Endothelial cell of umbilical vein (primary cell): ENCODE measurements around the gene DNAJC30. TPM values are rescaled to one million over a fixed set of nuclear protein-coding genes. Genes with fewer than 3 reads are reported as not detected.

Experiments
- BruUV-seq: library from RNA; stranded (reverse); fragments of 400-500 nt; replicated peaks from 2 replicates; lab custom pipeline; 2021; lab: Mats Ljungman, UMichigan
- CTCF ChIA-PET: fragments of 300-600, 350-600 bp; sonication (Branson Sonifier 250); formaldehyde crosslinking; loops from one replicate; lab custom pipeline; 2021; ENCODE audit warnings: antibody characterized with exemption, inconsistent platforms; lab: Charles Lee
- POLR2A ChIA-PET: fragments of 300-600, 350-600 bp; sonication (Branson Sonifier 250); formaldehyde crosslinking; loops from one replicate; lab custom pipeline; 2021; ENCODE audit warnings: antibody characterized with exemption, inconsistent platforms; lab: Charles Lee
- DNase-seq: peaks from one replicate; pipeline ENCODE4 v3.0.0-alpha.2; 2011; ENCODE audit warnings: low read depth, low spot score
- FAIRE-seq: peaks from 2 replicates; lab custom pipeline; 2011; peaks lifted over from hg19 to GRCh38; lab: Jason Lieb, UNC
- H2AFZ ChIP-seq: 2 replicates; pipeline ENCODE4 v1.6.0; 2012; ENCODE audit warnings: low read depth, low read length, control low read depth, inconsistent platforms
- H3K27ac ChIP-seq: 2 replicates; pipeline ENCODE4 v1.5.1; 2011; ENCODE audit warnings: low read depth, mild to moderate bottlenecking, control low read depth, low read length, moderate library complexity; ENCODE audit not compliant: insufficient read depth
- H3K27me3 ChIP-seq, 2 experiments: 2 replicates each; pipeline versions ENCODE4 v1.6.0 to v1.6.1; 2011; ENCODE audit warnings: low read length in 2 of 2, mixed read lengths in 1 of 2; ENCODE audit not compliant: control insufficient read depth in 2 of 2, insufficient read depth in 2 of 2
- H3K36me3 ChIP-seq, 2 experiments: 2 replicates in 1 of 2; 3 replicates in 1 of 2; pipeline ENCODE4 v1.5.1; 2011; ENCODE audit warnings: low read length in 2 of 2, mild to moderate bottlenecking in 1 of 2, moderate library complexity in 1 of 2; ENCODE audit not compliant: control insufficient read depth in 2 of 2, insufficient read depth in 2 of 2; ENCODE audit errors: extremely low read depth in 1 of 2
- H3K4me1 ChIP-seq: 3 replicates; pipeline ENCODE4 v1.5.1; 2011; ENCODE audit warnings: mild to moderate bottlenecking, low read length; ENCODE audit not compliant: control insufficient read depth, insufficient read depth; ENCODE audit errors: extremely low read depth
- H3K4me2 ChIP-seq: 2 replicates; pipeline ENCODE4 v1.6.1; 2011; ENCODE audit warnings: low read length, control low read depth, mixed read lengths; ENCODE audit not compliant: insufficient read depth
- H3K4me3 ChIP-seq, 3 experiments: fragments of 200-600 bp in 1 of 3; sonication (generic), shearing (Covaris generic) in 1 of 3; replicated peaks in 1 of 3; 2 replicates each; pipeline ENCODE4 v1.5.1; 2011 to 2016; ENCODE audit warnings: control low read depth in 3 of 3, low read length in 3 of 3, mild to moderate bottlenecking in 2 of 3, inconsistent platforms in 1 of 3, low read depth in 1 of 3, moderate library complexity in 1 of 3; ENCODE audit not compliant: insufficient read depth in 1 of 3
- H3K79me2 ChIP-seq: 2 replicates; pipeline ENCODE4 v1.6.0; 2012; ENCODE audit warnings: low read length, inconsistent platforms; ENCODE audit not compliant: control insufficient read depth, insufficient read depth
- H3K9ac ChIP-seq: replicated peaks from 2 replicates; pipeline ENCODE3; 2011; ENCODE audit warnings: low read length, control low read depth; ENCODE audit not compliant: insufficient read depth; ENCODE audit errors: extremely low read depth
- H3K9me1 ChIP-seq: replicated peaks from 3 replicates; pipeline ENCODE4 v1.6.0; 2011; ENCODE audit warnings: mild to moderate bottlenecking, low read length; ENCODE audit not compliant: control insufficient read depth, insufficient read depth; ENCODE audit errors: extremely low read depth
- H3K9me3 ChIP-seq: replicated peaks from 2 replicates; pipeline ENCODE4 v1.5.1; 2012; ENCODE audit warnings: low read length, inconsistent platforms; ENCODE audit not compliant: control insufficient read depth, insufficient read depth
- H4K20me1 ChIP-seq: replicated peaks from 2 replicates; pipeline ENCODE3; 2011; ENCODE audit warnings: mild to moderate bottlenecking, low read length; ENCODE audit not compliant: control insufficient read depth, insufficient read depth; ENCODE audit errors: extremely low read depth
- EZH2 ChIP-seq: IDR thresholded peaks from 2 replicates; pipeline ENCODE4 v1.6.1; 2012; ENCODE audit warnings: borderline replicate concordance, low read depth, mild to moderate bottlenecking, moderate library complexity, low read length, inconsistent platforms; ENCODE audit not compliant: severe bottlenecking
- FOS ChIP-seq: IDR thresholded peaks from 2 replicates; pipeline ENCODE4 v1.6.1; 2011; ENCODE audit warnings: mild to moderate bottlenecking, low read length, moderate library complexity, borderline replicate concordance; ENCODE audit not compliant: insufficient read depth
- GATA2 ChIP-seq: IDR thresholded peaks from 2 replicates; pipeline ENCODE4 v1.7.0; 2011; ENCODE audit warnings: low read depth, mild to moderate bottlenecking, moderate library complexity, mixed read lengths, low read length; ENCODE audit not compliant: insufficient read length, insufficient read depth
- JUN ChIP-seq: IDR thresholded peaks from 2 replicates; pipeline ENCODE4 v1.6.1; 2011; ENCODE audit warnings: borderline replicate concordance, low read depth; ENCODE audit not compliant: insufficient read length, insufficient read depth
- MYC ChIP-seq: IDR thresholded peaks from one replicate; pipeline ENCODE4 v1.6.1; 2011; ENCODE audit warnings: mild to moderate bottlenecking, low read depth, low read length
- POLR2A ChIP-seq: IDR thresholded peaks from 2 replicates; pipeline ENCODE4 v1.6.1; 2012; ENCODE audit warnings: low read depth, mild to moderate bottlenecking, control low read depth, low read length
- POLR2AphosphoS5 ChIP-seq: IDR thresholded peaks from 2 replicates; pipeline ENCODE4 v1.6.1; 2012; ENCODE audit warnings: low read depth, mild to moderate bottlenecking, control low read depth, low read length, moderate library complexity; ENCODE audit not compliant: insufficient read depth
- dilution Hi-C: fragments of 300-500 bp; cut with MboI; formaldehyde crosslinking; loops from one replicate; pipeline ENCODE4 v1.15.0; 2019; ENCODE audit warnings: low sequenced_read_pairs; ENCODE audit not compliant: extremely low pct_ligation_motif_present
- intact Hi-C: fragments of 100-400 bp; cut with micrococcal nuclease; formaldehyde crosslinking; loops from one replicate; pipeline ENCODE4 v1.10.0; 2022
- polyA plus RNA-seq, 4 experiments: library from polyadenylated mRNA; depleted of rRNA in 3 of 4; stranded (reverse) in 3 of 4; unstranded in 1 of 4; fragments of >200 nt; gene quantifications; 2 replicates each; pipeline versions ENCODE4 v1.2.1 to v1.2.3, GENCODE V29; 2011 to 2012; ENCODE audit warnings: missing spikeins in 1 of 4
- total RNA-seq: library from RNA; stranded (reverse); gene quantifications from 2 replicates; pipeline ENCODE4 v1.2.3, GENCODE V29; 2021
- TF ChIP-seq, protein P1 (sequence below), 2 donors: IDR thresholded peaks; 1 replicate in 1 of 2; 2 replicates in 1 of 2; pipeline ENCODE4 v1.5.1; 2011; ENCODE audit warnings: low read length in 2 of 2, mild to moderate bottlenecking in 2 of 2, moderate library complexity in 2 of 2, control low read depth in 1 of 2, inconsistent platforms in 1 of 2, low read depth in 1 of 2; ENCODE audit not compliant: insufficient read depth in 1 of 2; ENCODE audit errors: extremely low read depth in 1 of 2
- TF ChIP-seq, protein P2 (sequence below): IDR thresholded peaks from 2 replicates; pipeline ENCODE4 v1.6.1; 2011; ENCODE audit not compliant: insufficient read depth, insufficient read length

The DNAJC30 gene
- total and polyA plus RNA-seq, 2 donors (not counting 3 experiments of a cell fraction or from before 2014, with no cell fraction given): 10.6 to 11.9 TPM

DNA sequence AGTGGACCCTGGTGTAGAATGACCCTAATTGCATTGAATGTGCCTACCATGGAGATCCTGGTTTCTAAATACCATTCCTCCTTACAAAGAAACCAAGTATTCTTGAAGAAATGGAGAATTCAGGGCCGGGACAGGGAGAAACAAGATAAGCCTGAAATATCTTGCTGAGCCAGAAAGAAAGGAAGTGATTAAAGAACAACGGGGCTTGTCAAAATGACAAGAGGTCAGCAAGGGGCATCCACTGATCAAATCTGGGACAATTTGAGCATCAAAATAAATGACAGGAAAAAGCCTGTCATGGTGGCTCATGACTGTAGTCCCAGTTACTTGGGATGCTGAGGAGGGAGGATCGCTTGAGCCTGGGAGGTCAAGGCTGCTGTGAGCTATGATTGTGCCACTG is 47.2 kb upstream of the DNAJC30 start:
- dilution Hi-C loops (no loop called here), intact Hi-C loops (loop anchor here (5.0 kb wide), 1 partner anchor 278 kb away; no protein-coding TSS in a partner anchor)
- peak overlapping the region; percentile 14 for H3K4me2 ChIP-seq
- ChIA-PET POLR2A (no interaction called here), CTCF (interaction anchor here (3.8 kb wide), 1 partner anchor 124 kb away, joined by 34 read pairs; no protein-coding TSS in a partner anchor)
- no peak overlapping the region for H3K27ac ChIP-seq
- peaks cover 7% of the 10 kb centered on the region for H3K4me1 ChIP-seq
- no peak for DNase-seq
- no peaks in the 10 kb centered on the region for H3K9me1 ChIP-seq
- no peaks in the 10 kb centered on the region for H3K27me3 ChIP-seq
- FAIRE-seq: no peak
- H3K79me2 ChIP-seq: no peaks in the 10 kb centered on the region
- no TSS peak for BruUV-seq
- no peaks in the 10 kb centered on the region for H3K9me3 ChIP-seq
- no peak overlapping the region for H3K9ac ChIP-seq
- H4K20me1 ChIP-seq: no peaks in the 10 kb centered on the region
- no peak overlapping the region for H2AFZ ChIP-seq
- no peak for TF ChIP-seq POLR2A
- peak; percentile 65 for TF ChIP-seq GATA2
- no peaks in the 10 kb centered on the region for H3K36me3 ChIP-seq
- no peak overlapping the region for H3K4me3 ChIP-seq

DNA sequence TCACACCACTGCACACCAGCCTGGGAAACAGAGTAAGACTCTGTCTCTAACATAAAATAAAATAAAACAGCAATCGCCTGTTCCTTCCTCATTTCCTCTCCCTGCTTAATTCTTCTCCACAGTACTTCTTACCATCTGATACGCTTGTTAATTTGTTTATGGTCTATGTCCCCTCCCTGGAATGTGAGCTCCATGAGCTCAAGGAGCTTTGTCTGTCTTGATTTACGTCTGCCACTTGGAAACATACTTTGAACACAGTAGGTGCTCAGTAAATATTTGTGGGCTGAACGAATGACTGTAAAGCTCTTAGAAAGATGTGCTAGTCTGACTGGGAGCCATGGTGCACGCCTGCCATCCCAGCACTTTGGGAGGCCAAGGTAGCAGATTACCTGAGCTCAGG is 45.3 kb upstream of the DNAJC30 start:
- DNase-seq (no peak), FAIRE-seq (no peak)
- TF ChIP-seq, protein P1, sequence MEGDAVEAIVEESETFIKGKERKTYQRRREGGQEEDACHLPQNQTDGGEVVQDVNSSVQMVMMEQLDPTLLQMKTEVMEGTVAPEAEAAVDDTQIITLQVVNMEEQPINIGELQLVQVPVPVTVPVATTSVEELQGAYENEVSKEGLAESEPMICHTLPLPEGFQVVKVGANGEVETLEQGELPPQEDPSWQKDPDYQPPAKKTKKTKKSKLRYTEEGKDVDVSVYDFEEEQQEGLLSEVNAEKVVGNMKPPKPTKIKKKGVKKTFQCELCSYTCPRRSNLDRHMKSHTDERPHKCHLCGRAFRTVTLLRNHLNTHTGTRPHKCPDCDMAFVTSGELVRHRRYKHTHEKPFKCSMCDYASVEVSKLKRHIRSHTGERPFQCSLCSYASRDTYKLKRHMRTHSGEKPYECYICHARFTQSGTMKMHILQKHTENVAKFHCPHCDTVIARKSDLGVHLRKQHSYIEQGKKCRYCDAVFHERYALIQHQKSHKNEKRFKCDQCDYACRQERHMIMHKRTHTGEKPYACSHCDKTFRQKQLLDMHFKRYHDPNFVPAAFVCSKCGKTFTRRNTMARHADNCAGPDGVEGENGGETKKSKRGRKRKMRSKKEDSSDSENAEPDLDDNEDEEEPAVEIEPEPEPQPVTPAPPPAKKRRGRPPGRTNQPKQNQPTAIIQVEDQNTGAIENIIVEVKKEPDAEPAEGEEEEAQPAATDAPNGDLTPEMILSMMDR (IDR thresholded peaks at IDR 0.05; ENCODE audit: extremely low read depth in 1 of 2, insufficient read depth in 1 of 2, low read depth in 1 of 2, low read length in 2 of 2): no peak
- TF ChIP-seq JUN (no peak), EZH2 (no peak), POLR2AphosphoS5 (no peak), POLR2A (no peak), FOS (no peak), GATA2 (no peak), MYC (no peak)
- TF ChIP-seq, protein P2, sequence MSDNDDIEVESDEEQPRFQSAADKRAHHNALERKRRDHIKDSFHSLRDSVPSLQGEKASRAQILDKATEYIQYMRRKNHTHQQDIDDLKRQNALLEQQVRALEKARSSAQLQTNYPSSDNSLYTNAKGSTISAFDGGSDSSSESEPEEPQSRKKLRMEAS: no peak
- H3K27ac ChIP-seq: no peak overlapping the region
- H3K9ac ChIP-seq: no peak overlapping the region
- no peak overlapping the region for H2AFZ ChIP-seq
- H3K9me1 ChIP-seq: no peaks in the 10 kb centered on the region
- H3K4me3 ChIP-seq: no peak overlapping the region
- POLR2A ChIA-PET: no interaction called here
- CTCF ChIA-PET: interaction anchor here (0.8 to 3.8 kb wide), 5 partner anchors 10 to 122 kb away, joined by 3 to 34 read pairs (median 4); partner anchors contain the start of genes ABHD11 and VPS37D
- H3K4me2 ChIP-seq: no peak overlapping the region
- H3K4me1 ChIP-seq: peaks cover 5% of the 10 kb centered on the region
- intact Hi-C loops (no loop called here), dilution Hi-C loops (no loop called here)
- BruUV-seq: no TSS peak
- H3K9me3 ChIP-seq: no peaks in the 10 kb centered on the region
- H4K20me1 ChIP-seq: no peaks in the 10 kb centered on the region
- no peaks in the 10 kb centered on the region for H3K36me3 ChIP-seq
- H3K79me2 ChIP-seq: no peaks in the 10 kb centered on the region
- H3K27me3 ChIP-seq: no peaks in the 10 kb centered on the region
